ENCODE results near the gene RD3L. TPM values are rescaled to one million over a fixed set of nuclear protein-coding genes. Genes with fewer than 3 reads are reported as not detected.

RD3L gene
- total and polyA plus RNA-seq, 12 donors, result 2.9 to 42.1 (median 25.3) TPM

GRCh38 chr14:103920981-103921854, 21.1 kb downstream of the RD3L start:
- intact Hi-C loops (cut with DNase I), result no loop called here
- Histone ChIP-seq H3K27ac (peak overlapping the region; percentile 58 to 96 (median 92)), H3K36me3 (peaks cover 0 to 25% (median 0%) of the 10 kb centered on the region in 9 donors), H3K4me3 (peak overlapping the region; percentile 59 to 100 (median 94)), H3K4me1 (peaks cover 3 to 57% (median 30%) of the 10 kb centered on the region in 9 donors), H3K9me3 (no peaks in the 10 kb centered on the region), H3K27me3 (peaks cover 0 to 10% (median 0%) of the 10 kb centered on the region in 7 donors)
- 1% methylated on average over 49 to 58 of the region's 58 CpGs for WGBS, 2 donors
- DNase-seq, result peak; percentile 91 to 94
- TF ChIP-seq CTCF (IDR thresholded peaks at IDR 0.05), result peak; percentile 93 to 99 (median 99)
- ATAC-seq, result peak; percentile 96 to 98 (median 97)

GRCh38 chr14:103916636-103917262, 25.6 kb downstream of the RD3L start:
- Histone ChIP-seq H3K36me3 (peaks cover 0 to 69% (median 24%) of the 10 kb centered on the region in 9 donors), H3K27me3 (no peaks in the 10 kb centered on the region), H3K4me1 (peaks cover 3 to 49% (median 30%) of the 10 kb centered on the region in 9 donors), H3K27ac (peak overlapping the region in 2 of 10 donors; percentile 15 to 36), H3K4me3 (no peak overlapping the region), H3K9me3 (no peaks in the 10 kb centered on the region)
- WGBS, 2 donors, result 68 to 74% methylated on average over 14 of the region's 14 CpGs
- no peak for TF ChIP-seq CTCF (IDR thresholded peaks at IDR 0.05)
- no peak for DNase-seq
- intact Hi-C loops (cut with DNase I), result loop anchor here in 4 of 10 donors (10.0 kb wide), 2 partner anchors 342 to 352 kb away; partner anchors contain the start of genes BAG5 (in 2 of the 4) and COA8 (in 2 of the 4)
- ATAC-seq, result peak in 1 of 8 donors; percentile 8

GRCh38 chr14:103915616-103916015, 26.7 kb downstream of the RD3L start:
- Histone ChIP-seq H3K27ac (no peak overlapping the region), H3K36me3 (peaks cover 0 to 79% (median 28%) of the 10 kb centered on the region in 9 donors), H3K4me1 (peaks cover 3 to 45% (median 30%) of the 10 kb centered on the region in 9 donors), H3K4me3 (no peak overlapping the region), H3K27me3 (no peaks in the 10 kb centered on the region), H3K9me3 (no peaks in the 10 kb centered on the region)
- WGBS, 2 donors, result 85 to 90% methylated on average over 6 of the region's 6 CpGs
- DNase-seq, result no peak
- TF ChIP-seq CTCF (IDR thresholded peaks at IDR 0.05), result no peak
- peak in 1 of 8 donors; percentile 11 for ATAC-seq
- intact Hi-C loops (cut with DNase I), result loop anchor here in 4 of 10 donors (10.0 kb wide), 2 partner anchors 341 to 351 kb away; partner anchors contain the start of genes BAG5 (in 2 of the 4) and COA8 (in 2 of the 4)

GRCh38 chr14:103910984-103911383, 31.3 kb downstream of the RD3L start:
- Histone ChIP-seq H3K27ac (no peak overlapping the region), H3K9me3 (no peaks in the 10 kb centered on the region), H3K4me1 (peaks cover 0 to 14% (median 12%) of the 10 kb centered on the region in 9 donors), H3K27me3 (no peaks in the 10 kb centered on the region), H3K4me3 (no peak overlapping the region), H3K36me3 (peaks cover 0 to 52% (median 28%) of the 10 kb centered on the region in 9 donors)
- intact Hi-C loops (cut with DNase I), result loop anchor here (1.0 to 10.0 kb wide), 7 partner anchors 64 to 346 kb away; partner anchors contain the start of genes BAG5 (in 2 of the 10), COA8 (in 2 of the 10) and PPP1R13B (in 1 of the 10)
- 78 to 80% methylated on average over 6 of the region's 6 CpGs for WGBS, 2 donors
- DNase-seq, result no peak
- ATAC-seq, result peak in 2 of 8 donors; percentile 23 to 25
- TF ChIP-seq CTCF (IDR thresholded peaks at IDR 0.05), result no peak
